H1 (cell line): Measurements from ENCODE around the gene ASTN2. TPM values are rescaled to one million over a fixed set of nuclear protein-coding genes. Genes with fewer than 3 reads are reported as not detected.

ENCODE experiments used
- CHD1 ChIP-seq: IDR thresholded peaks from 2 replicates; pipeline ENCODE4 v1.6.1; 2012; ENCODE audit warnings: low read depth, low read length, improper control_type of control experiment
- EZH2 ChIP-seq: fragments of 200-600 bp; sonication (generic); IDR thresholded peaks from 2 replicates; pipeline ENCODE4 v1.7.1; 2012; ENCODE audit warnings: low read depth, mild to moderate bottlenecking, moderate library complexity, low read length, inconsistent platforms; ENCODE audit not compliant: severe bottlenecking
- GTF2F1 ChIP-seq: IDR thresholded peaks from 2 replicates; pipeline ENCODE4 v1.6.1; 2012; ENCODE audit warnings: low read depth, low read length, improper control_type of control experiment, borderline replicate concordance
- NANOG ChIP-seq: IDR thresholded peaks from 2 replicates; pipeline ENCODE4 v1.6.1; 2011; ENCODE audit warnings: low read length, low read depth, mild to moderate bottlenecking, inconsistent platforms; ENCODE audit not compliant: insufficient read depth, poor library complexity, severe bottlenecking
- NRF1 ChIP-seq: IDR thresholded peaks from 2 replicates; pipeline ENCODE4 v1.6.1; 2011; ENCODE audit warnings: mild to moderate bottlenecking, low read depth, low read length, improper control_type of control experiment
- TCF12 ChIP-seq: IDR thresholded peaks from 2 replicates; pipeline ENCODE4 v1.6.1; 2011; ENCODE audit warnings: low read depth, mild to moderate bottlenecking, low read length
- polyA plus RNA-seq, 7 experiments: library from polyadenylated mRNA; depleted of rRNA in 3 of 7; stranded (reverse) in 5 of 7; unstranded in 2 of 7; fragments of >200 nt in 5 of 7; fragments of 200-250 nt in 2 of 7; gene quantifications; 1 replicate in 5 of 7; 2 replicates in 1 of 7; 4 replicates in 1 of 7; pipeline versions ENCODE4 v1.2.1 to v1.2.3, GENCODE V29; 2011 to 2013; ENCODE audit warnings: missing spikeins in 2 of 7, mixed read lengths in 2 of 7
- total RNA-seq: library from RNA; stranded (reverse); fragmentation: NEBNext Ultra II Directional; extraction: Animal tissue kit (Norgen Biotek cat#: 25700); gene quantifications from 2 replicates; pipeline ENCODE4 v1.2.1, GENCODE V29; 2021

ASTN2 gene
- total and polyA plus RNA-seq, 2 of the 8 experiments (the other 6 are each of a cell fraction or from before 2014, with no cell fraction given): 8.2 to 13.7 TPM

GRCh38 chr9:116816484-116816883 is 598.4 kb downstream of the ASTN2 start (continued):
- TF ChIP-seq EZH2: no peak
- TF ChIP-seq GTF2F1: no peak
- TF ChIP-seq CHD1: no peak
- no peak for TF ChIP-seq NRF1
- no peak for TF ChIP-seq TCF12
- no peak for TF ChIP-seq NANOG
